ENCODE measurements around the gene PDE6B. TPM values are rescaled to one million over a fixed set of nuclear protein-coding genes. Genes with fewer than 3 reads are reported as not detected.

PDE6B gene
- 9.0 and 14.5 TPM in 2 replicates for total RNA-seq

DNA sequence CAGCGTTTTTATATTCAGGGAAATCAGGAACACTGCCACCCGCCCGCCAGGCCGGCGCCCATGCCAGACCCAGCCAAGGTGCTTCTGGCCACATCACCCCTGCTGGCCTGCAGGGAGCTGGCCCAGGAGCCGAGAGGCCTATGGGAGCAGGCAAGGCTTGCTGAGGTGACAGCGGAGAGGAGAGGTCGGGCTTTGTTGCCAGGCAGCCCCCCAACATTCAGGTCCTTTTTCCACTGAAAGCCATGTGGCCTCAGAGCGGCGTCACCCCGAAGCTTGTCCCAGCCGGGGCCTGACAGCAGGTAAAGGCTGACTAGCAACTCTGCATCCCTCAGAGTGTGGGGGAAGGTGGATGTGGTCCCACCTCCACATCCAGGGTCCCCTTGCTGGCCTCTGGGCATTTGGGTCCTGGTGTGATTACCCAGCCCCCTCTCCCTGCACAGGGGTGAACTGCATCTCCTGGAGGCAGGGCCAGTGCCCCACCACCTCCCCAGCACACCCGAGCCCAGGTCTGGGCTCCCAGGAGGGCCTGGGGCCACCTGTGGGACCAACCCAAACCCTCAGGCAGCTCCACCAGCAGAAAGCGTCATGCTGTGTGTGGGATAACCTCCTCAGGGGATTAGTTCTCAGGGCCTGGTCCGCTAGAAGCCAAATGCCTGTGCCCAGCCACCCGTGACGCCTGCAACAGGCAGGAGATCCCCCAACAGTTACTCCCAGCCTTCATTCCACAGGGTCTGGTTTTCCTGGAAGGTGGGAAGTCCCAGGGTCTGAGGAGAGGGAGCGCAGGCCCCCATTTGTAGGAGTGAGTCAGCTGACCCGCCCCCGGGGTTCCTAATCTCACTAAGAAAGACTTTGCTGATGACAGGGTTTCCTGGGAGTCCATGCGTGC, at the start of gene PDE6B:
Gene PDE6B (plus strand): TSS at position 869 of the 886 bp plus-strand sequence. CDS start 54 bp downstream, outside the sequence.
- Mint-ChIP-seq H3K4me3 (no peak within 1 kb of the TSS), H3K36me3 (ENCODE audit: low read depth) (no peaks in the 10 kb centered on the region), H3K9me3 (peaks cover 3% of the 10 kb centered on the region), H3K4me1 (no peaks in the 10 kb centered on the region), H3K27me3 (no peaks in the 10 kb centered on the region), H3K27ac (no peak within 1 kb of the TSS)
- no peak for DNase-seq
- intact Hi-C loops (cut with micrococcal nuclease): no loop called here

DNA sequence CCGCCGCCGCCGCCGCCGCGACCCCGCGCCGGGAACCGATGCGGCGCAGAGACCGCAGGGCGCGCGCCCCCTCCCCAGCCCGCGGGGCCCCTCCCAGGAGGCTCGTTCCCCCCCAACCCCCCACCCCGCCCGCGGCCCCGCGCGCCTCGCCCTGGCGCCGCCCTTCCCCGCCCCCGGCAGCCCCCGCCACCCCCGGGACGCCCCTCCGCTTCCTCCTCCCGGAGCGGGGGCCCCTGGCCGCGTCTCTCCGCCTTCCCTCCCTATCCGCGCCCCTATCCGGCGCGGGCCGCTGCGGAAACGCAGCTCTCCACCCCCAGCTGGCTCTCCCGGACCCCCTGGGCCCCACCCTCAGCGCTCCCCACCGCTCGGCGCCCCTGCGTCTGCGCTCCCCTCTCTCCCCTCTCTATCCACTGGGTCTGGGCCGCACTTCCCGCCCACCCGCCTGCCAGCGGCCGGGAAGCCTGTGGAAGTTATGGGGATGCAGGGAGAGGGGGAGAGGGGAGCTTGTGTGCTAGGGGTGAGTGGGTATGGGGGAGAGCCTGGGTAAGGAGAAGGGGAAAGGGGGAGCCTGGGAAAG, 49.0 kb upstream of the PDE6B start, which contains the start of gene TMEM271:
Gene TMEM271 (minus strand): TSS at position 51 of the 577 bp plus-strand sequence. CDS start 233 bp downstream, outside the sequence.
- peaks cover 50% of the 10 kb centered on the region for H3K27me3 Mint-ChIP-seq

DNA sequence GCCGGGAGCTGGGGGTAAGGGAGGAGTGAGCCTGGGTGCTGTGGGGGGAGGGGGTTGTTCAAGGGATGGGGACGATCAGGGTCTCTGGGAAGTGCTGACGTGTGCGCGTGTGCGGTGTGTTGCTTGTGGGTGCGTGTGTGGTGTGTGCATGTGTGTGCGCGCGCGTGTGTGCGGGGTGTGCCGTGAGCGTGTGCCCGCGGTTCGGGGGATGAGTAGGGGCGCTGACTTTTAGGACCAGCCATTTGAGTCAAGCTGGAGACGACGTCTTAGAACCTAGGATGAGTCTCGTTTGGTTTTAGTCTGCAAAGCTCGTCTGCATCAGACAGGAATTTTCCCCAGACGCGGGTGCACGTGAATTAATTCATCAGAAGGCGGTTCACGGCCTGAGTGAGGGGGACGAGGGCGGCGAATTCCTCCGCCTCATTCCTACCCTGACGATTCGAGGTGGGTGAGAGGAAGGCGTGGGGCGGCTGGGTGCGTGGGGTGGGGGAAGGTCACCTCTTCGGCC, 48.3 kb upstream of the PDE6B start:
- H3K27ac Mint-ChIP-seq: peak overlapping the region; percentile 66
- peaks cover 50% of the 10 kb centered on the region for H3K27me3 Mint-ChIP-seq
- intact Hi-C loops (cut with micrococcal nuclease): loop anchor here (10.0 kb wide), 1 partner anchor 828 kb away; the partner anchor contains the start of gene NKX1-1
- no peak for DNase-seq
- H3K9me3 Mint-ChIP-seq: peaks cover 17% of the 10 kb centered on the region
- H3K36me3 Mint-ChIP-seq (ENCODE audit: low read depth): peaks cover 7% of the 10 kb centered on the region
- H3K4me1 Mint-ChIP-seq: peaks cover 4% of the 10 kb centered on the region
- peak overlapping the region; percentile 51 for H3K4me3 Mint-ChIP-seq

More for the DNA sequence above, 49.0 kb upstream of the PDE6B start, which contains the start of gene TMEM271:
- Mint-ChIP-seq H3K4me3 (peak within 1 kb of the TSS; percentile 51), H3K27ac (peak within 1 kb of the TSS; percentile 66), H3K36me3 (ENCODE audit: low read depth) (peaks cover 7% of the 10 kb centered on the region), H3K4me1 (peaks cover 4% of the 10 kb centered on the region), H3K9me3 (peaks cover 18% of the 10 kb centered on the region)
- no peak for DNase-seq
- intact Hi-C loops (cut with micrococcal nuclease): loop anchor here (10.0 kb wide), 1 partner anchor 828 kb away; the partner anchor contains the start of gene NKX1-1

DNA sequence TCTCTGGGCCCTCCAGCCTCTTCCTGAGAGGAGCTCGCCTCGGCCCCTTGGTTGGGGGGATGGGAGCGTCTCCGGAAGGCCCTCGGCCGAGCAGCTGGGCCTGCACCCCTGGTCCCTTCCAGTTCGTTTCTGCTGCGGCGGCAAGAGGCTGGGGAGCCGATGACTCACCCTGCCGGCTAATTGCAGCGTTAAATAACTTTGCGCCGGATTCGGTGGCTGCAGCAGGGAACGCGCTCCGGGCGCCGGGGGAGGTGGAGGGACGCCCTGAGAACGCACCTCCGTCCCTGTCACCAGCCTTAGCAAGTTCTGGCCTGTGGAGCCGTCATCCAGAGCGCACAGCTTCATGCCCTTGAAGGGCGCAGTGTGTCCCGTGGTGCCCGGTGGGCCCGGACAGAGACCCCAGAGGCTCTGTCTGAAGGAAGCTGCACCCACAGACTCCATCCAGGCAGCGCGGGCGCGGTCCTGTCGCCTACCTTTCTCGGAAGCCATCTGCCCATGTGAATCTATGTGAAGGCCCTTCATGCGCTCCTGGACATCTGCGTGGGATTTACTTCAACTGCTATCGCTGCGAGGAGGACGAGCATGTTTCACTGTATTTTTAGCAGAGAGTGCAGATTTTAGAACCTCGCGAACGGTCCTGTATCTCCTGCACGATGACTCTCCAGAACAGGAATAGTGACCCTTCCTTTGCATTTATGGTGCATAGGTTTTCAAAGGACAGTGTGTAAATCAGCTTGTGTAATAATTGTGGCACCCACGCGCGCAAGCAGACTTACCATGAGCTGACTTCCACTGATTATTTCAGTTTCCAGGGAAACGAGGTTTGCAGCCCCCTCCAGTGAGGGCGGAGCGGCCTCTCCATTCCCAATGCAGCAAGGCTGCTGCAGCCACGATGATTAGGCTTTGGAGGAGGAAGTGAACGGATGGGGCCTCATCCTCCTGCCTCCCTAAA, 47.6 kb upstream of the PDE6B start:
- Mint-ChIP-seq H3K27me3 (peaks cover 48% of the 10 kb centered on the region), H3K4me1 (peaks cover 4% of the 10 kb centered on the region), H3K4me3 (no peak overlapping the region), H3K9me3 (peaks cover 14% of the 10 kb centered on the region), H3K27ac (no peak overlapping the region), H3K36me3 (ENCODE audit: low read depth) (peaks cover 7% of the 10 kb centered on the region)
- intact Hi-C loops (cut with micrococcal nuclease): loop anchor here (10.0 kb wide), 1 partner anchor 827 kb away; the partner anchor contains the start of gene NKX1-1
- DNase-seq: no peak

DNA sequence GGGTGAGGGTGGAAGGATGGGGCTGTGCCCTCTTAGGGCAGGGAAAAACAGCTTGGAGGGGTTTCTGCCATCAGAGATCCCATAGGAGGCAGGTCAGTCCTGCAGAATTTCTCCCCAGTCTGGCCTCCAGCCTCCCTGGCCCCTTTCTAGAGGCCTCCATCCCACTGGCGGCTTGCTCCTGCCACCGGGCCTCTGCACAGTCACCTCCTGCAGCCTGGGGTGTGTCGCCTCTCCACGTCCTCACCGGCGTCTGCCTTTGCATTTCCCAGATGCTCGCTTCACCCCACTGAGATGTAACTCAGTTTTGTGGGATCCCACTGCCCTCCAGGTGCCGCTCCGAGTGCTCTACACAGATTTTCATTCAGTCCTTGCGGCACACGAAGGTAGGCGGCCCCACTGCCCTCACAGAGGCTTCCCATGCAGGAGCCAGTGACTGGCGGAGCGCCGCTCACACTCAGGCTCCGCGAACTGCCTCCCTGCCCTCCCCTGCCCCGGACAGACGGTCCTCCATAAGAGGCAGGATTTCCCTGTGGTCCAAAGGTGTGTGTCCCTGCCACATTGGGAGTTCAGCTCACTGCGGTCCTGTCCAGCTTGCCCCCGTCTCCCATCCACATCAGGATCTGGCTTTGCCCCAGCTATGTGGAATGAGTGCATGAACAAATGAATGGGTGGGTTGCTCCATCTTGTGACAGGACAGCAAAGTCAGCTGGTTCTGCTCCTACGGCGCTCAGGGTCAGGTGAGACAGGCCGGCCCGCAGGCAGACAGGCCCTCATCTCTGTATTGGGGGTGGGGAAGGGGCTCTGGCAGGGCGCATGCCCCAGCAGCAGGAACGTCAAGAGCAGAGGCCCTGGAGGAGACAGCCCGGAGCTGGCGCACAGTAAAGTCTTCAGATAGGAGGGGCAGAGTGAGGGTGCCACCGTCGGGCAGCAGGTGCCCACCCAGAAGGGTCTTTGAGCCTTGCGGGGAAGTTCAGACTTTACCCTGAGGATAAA, 46.6 kb upstream of the PDE6B start:
- H3K36me3 Mint-ChIP-seq (ENCODE audit: low read depth): peaks cover 7% of the 10 kb centered on the region
- H3K27ac Mint-ChIP-seq: no peak overlapping the region
- intact Hi-C loops (cut with micrococcal nuclease): loop anchor here (10.0 kb wide), 1 partner anchor 826 kb away; the partner anchor contains the start of gene NKX1-1
- peaks cover 4% of the 10 kb centered on the region for H3K4me1 Mint-ChIP-seq
- no peak for DNase-seq
- peaks cover 41% of the 10 kb centered on the region for H3K27me3 Mint-ChIP-seq
- H3K9me3 Mint-ChIP-seq: peaks cover 17% of the 10 kb centered on the region
- no peak overlapping the region for H3K4me3 Mint-ChIP-seq

DNA sequence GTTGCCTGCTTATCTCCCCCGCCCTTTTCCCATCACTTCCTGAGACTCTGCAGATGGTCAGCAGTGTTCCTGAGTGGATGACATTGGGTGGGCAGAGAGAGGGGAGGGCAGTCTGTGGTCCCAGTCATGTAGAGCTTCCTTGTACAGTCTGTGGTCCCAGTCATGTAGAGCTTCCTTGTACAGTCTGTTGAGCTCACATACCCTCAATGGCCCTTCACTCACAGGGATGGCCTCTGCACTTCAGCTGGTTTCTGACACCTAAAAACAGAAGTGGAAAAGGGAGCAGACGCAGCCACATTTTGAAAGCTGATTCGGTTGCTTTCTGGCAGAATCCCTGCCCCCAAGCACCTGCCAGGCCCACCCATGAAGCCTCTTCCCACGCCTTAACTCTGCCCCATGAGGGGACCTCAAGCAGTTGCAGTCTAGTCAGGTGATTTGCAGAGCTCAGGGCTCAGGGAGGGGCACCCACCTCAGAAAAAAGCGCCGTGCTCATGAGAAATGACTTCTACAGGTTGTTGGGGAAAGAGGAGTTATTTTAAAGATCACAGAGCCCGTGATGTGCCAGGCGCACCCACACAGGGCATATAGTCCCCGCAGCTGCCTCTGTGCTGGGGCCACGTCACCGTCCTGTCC, 45.7 kb upstream of the PDE6B start:
- no peak for DNase-seq
- peaks cover 33% of the 10 kb centered on the region for H3K27me3 Mint-ChIP-seq
- peaks cover 17% of the 10 kb centered on the region for H3K9me3 Mint-ChIP-seq
- H3K4me3 Mint-ChIP-seq: no peak overlapping the region
- peaks cover 4% of the 10 kb centered on the region for H3K4me1 Mint-ChIP-seq
- H3K27ac Mint-ChIP-seq: no peak overlapping the region
- intact Hi-C loops (cut with micrococcal nuclease): loop anchor here (10.0 kb wide), 1 partner anchor 825 kb away; the partner anchor contains the start of gene NKX1-1
- H3K36me3 Mint-ChIP-seq (ENCODE audit: low read depth): peaks cover 4% of the 10 kb centered on the region

DNA sequence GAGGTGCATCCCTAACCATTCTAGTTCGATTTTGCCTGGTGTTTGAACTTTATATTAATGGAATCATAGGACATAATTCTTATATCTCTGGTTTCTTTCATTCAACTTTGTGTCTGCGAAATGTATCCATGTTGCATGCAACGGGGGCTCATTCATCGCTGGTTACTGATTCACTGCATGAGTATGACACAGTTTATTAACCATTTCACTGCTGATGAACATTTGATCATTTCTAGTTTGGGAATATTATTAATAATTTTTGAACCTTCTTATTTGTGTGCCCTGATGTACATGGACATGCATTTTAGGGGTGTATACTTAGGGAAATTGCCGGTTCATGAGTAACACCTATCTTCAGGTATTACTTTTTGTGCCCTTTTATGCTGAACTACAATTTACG, 44.2 kb upstream of the PDE6B start:
- Mint-ChIP-seq H3K4me3 (no peak overlapping the region), H3K27me3 (peaks cover 33% of the 10 kb centered on the region), H3K4me1 (peaks cover 4% of the 10 kb centered on the region), H3K27ac (no peak overlapping the region), H3K9me3 (peaks cover 21% of the 10 kb centered on the region), H3K36me3 (ENCODE audit: low read depth) (peaks cover 4% of the 10 kb centered on the region)
- no peak for DNase-seq
- intact Hi-C loops (cut with micrococcal nuclease): no loop called here

DNA sequence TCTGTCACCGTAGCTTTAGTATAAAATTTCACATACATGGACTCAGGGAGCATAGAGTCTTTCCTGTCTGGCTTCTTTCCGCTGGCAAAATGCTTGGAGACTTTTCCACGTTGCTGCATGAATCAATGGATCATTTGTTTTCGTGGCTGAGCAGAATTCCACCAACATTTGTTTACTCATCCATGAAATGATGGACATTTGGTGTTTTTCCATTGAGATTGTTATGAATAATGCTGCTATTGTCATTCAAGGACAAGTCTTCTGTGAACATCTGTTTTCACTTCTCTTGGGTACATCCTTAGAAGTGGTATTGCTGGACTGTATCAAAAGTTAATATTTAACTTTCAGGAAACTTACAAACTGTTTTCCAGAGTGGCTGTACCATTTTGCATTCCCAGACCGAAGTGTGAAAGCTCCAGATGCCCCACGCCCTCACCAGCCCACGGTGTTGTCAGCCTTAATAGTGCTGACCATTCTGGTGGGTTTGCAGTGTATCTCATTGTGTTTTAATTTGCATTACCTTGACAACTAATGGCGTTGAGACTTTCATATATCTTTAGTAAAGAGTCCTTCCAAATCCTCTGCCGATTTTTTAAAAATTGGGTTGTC, 43.5 kb upstream of the PDE6B start:
- Mint-ChIP-seq H3K9me3 (peaks cover 20% of the 10 kb centered on the region), H3K4me1 (peaks cover 4% of the 10 kb centered on the region), H3K27ac (no peak overlapping the region), H3K27me3 (peaks cover 33% of the 10 kb centered on the region), H3K36me3 (ENCODE audit: low read depth) (peaks cover 3% of the 10 kb centered on the region), H3K4me3 (no peak overlapping the region)
- intact Hi-C loops (cut with micrococcal nuclease): no loop called here
- no peak for DNase-seq

DNA sequence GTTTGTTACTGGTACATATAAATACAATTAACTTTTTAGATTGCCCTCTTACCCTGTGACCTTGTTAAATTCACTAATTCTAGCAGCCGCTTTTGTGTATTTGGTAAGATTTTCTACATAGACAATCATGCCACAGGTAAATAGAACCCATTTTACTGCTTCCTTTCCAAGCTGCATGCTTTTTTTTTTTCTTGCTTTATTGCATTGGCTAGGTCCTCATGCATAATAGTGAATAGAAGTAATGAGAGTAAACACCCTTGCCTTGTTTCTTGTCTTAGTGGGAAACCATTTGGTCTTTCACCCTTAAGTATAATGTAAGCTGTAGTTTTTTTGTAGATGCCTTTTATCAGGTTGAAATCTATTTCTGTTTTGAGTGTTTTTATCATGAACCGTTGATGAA, 41.6 kb upstream of the PDE6B start:
- Mint-ChIP-seq H3K4me3 (no peak overlapping the region), H3K9me3 (peaks cover 21% of the 10 kb centered on the region), H3K4me1 (no peaks in the 10 kb centered on the region), H3K27me3 (peaks cover 16% of the 10 kb centered on the region), H3K27ac (no peak overlapping the region), H3K36me3 (ENCODE audit: low read depth) (no peaks in the 10 kb centered on the region)
- no peak for DNase-seq
- intact Hi-C loops (cut with micrococcal nuclease): no loop called here

DNA sequence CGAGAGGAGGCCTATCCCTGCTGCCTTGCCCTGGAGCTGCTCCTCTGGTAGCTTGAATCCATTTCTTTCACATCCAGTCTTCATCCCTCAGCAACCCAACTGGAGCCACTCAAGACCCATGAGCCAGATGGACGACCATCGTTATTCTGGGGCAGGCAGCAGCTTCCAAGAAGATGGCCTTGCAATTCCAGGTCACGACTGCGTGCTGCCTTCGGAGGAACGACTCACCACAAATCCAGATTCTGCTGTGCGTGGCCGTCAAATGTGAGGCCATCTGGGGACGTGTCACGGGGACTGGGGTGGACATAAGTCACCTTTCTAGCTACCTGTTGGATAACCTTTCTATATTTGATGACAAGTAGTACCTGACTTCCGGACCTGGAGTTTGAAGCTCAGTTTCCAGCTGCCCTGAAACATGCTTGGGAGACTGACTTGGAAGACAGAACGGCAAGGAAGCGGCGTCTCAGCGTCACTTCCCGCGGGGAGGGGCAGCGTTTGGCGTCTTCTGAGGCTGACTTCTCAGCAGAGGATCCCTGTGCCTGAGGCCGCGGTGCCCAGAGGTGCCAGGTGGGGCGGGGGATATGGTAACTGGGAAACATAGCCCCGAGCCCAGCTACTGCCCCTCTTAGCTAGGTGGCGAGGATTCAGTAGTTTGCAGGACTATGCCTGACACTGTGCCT, 37.6 kb upstream of the PDE6B start:
- H3K9me3 Mint-ChIP-seq: peaks cover 26% of the 10 kb centered on the region
- H3K36me3 Mint-ChIP-seq (ENCODE audit: low read depth): no peaks in the 10 kb centered on the region
- no peaks in the 10 kb centered on the region for H3K4me1 Mint-ChIP-seq
- H3K27me3 Mint-ChIP-seq: no peaks in the 10 kb centered on the region
- DNase-seq: no peak
- H3K27ac Mint-ChIP-seq: no peak overlapping the region
- H3K4me3 Mint-ChIP-seq: no peak overlapping the region
- intact Hi-C loops (cut with micrococcal nuclease): no loop called here

DNA sequence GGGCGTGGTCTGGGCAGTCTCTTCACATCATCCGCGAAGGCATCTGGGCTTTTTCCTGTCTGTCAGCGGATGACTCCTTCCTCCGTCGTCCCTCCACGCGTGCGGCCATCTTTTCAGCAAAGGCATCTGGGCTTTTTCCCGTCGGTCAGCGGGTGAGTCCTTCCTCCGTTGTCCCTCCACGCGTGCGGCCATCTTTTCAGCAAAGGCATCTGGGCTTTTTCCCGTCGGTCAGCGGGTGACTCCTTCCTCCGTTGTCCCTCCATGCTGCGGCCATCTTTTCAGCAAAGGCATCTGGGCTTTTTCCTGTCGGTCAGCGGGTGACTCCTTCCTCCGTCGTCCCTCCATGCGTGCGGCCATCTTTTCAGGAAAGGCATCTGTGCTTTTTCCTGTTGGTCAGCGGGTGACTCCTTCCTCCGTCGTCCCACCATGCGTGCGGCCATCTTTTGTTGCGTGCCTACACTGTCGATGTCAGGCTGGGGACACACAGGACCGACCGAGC, 37.0 kb upstream of the PDE6B start:
- intact Hi-C loops (cut with micrococcal nuclease): no loop called here
- no peak for DNase-seq
- Mint-ChIP-seq H3K36me3 (ENCODE audit: low read depth) (no peaks in the 10 kb centered on the region), H3K27ac (no peak overlapping the region), H3K4me3 (no peak overlapping the region), H3K4me1 (no peaks in the 10 kb centered on the region), H3K27me3 (no peaks in the 10 kb centered on the region), H3K9me3 (peaks cover 25% of the 10 kb centered on the region)
